ENCODE measurements around the gene CD27. TPM values are rescaled to one million over a fixed set of nuclear protein-coding genes. Genes with fewer than 3 reads are reported as not detected.

CD27 gene
- total and polyA plus RNA-seq, 9 donors: 0.34 to 0.87 (median 0.55) TPM; not detected in 2

GRCh38 chr12:6437586-6437985, 7.2 kb upstream of the CD27 start:
- intact Hi-C loops (cut with DNase I): no loop called here
- 74 to 89% (median 87%) methylated on average over 3 of the region's 3 CpGs for WGBS, 3 donors
- no peaks in the 10 kb centered on the region for H3K27me3 ChIP-seq
- peak in 1 of 5 donors; percentile 2 for DNase-seq
- no peak overlapping the region for H3K4me3 ChIP-seq
- H3K9me3 ChIP-seq: no peaks in the 10 kb centered on the region
- no peak overlapping the region for H3K27ac ChIP-seq
- no peaks in the 10 kb centered on the region for H3K4me1 ChIP-seq (ENCODE audit: insufficient read depth)
- TF ChIP-seq CTCF (IDR thresholded peaks at IDR 0.05): no peak
- no peak for TF ChIP-seq POLR2A (IDR thresholded peaks at IDR 0.05)
- TF ChIP-seq EP300 (IDR thresholded peaks at IDR 0.05): no peak
- no peaks in the 10 kb centered on the region for H3K36me3 ChIP-seq

- 87 to 88% (median 88%) methylated on average over 12 of the region's 12 CpGs for WGBS, 3 donors
- Histone ChIP-seq H3K27ac (no peak overlapping the region), H3K4me1 (ENCODE audit: insufficient read depth) (no peaks in the 10 kb centered on the region), H3K27me3 (no peaks in the 10 kb centered on the region), H3K9me3 (no peaks in the 10 kb centered on the region), H3K4me3 (no peak overlapping the region), H3K36me3 (no peaks in the 10 kb centered on the region)
- no peak for TF ChIP-seq CTCF (IDR thresholded peaks at IDR 0.05)
- no peak for TF ChIP-seq EP300 (IDR thresholded peaks at IDR 0.05)
- TF ChIP-seq POLR2A (IDR thresholded peaks at IDR 0.05): no peak
- intact Hi-C loops (cut with DNase I): no loop called here
- DNase-seq: peak in 2 of 5 donors; percentile 9 to 15
These were observed 6.4 kb upstream of the CD27 start for GRCh38 chr12:6438345-6438744.

GRCh38 chr12:6440391-6440790, 4.4 kb upstream of the CD27 start:
- 43 to 50% (median 48%) methylated on average over 1 of the region's 1 CpG for WGBS, 3 donors
- no peak for DNase-seq
- H3K27me3 ChIP-seq: no peaks in the 10 kb centered on the region
- H3K27ac ChIP-seq: no peak overlapping the region
- no peaks in the 10 kb centered on the region for H3K4me1 ChIP-seq (ENCODE audit: insufficient read depth)
- H3K4me3 ChIP-seq: no peak overlapping the region
- intact Hi-C loops (cut with DNase I): no loop called here
- TF ChIP-seq POLR2A (IDR thresholded peaks at IDR 0.05) (no peak), CTCF (IDR thresholded peaks at IDR 0.05) (no peak), EP300 (IDR thresholded peaks at IDR 0.05) (no peak)
- no peaks in the 10 kb centered on the region for H3K9me3 ChIP-seq
- H3K36me3 ChIP-seq: no peaks in the 10 kb centered on the region

GRCh38 chr12:6442836-6443235, 1.9 kb upstream of the CD27 start:
- WGBS, 3 donors: 78 to 81% (median 80%) methylated on average over 9 of the region's 9 CpGs
- Histone ChIP-seq H3K9me3 (no peaks in the 10 kb centered on the region), H3K4me3 (no peak overlapping the region), H3K27ac (no peak overlapping the region), H3K4me1 (ENCODE audit: insufficient read depth) (no peaks in the 10 kb centered on the region), H3K27me3 (no peaks in the 10 kb centered on the region), H3K36me3 (no peaks in the 10 kb centered on the region)
- TF ChIP-seq CTCF (IDR thresholded peaks at IDR 0.05) (no peak), POLR2A (IDR thresholded peaks at IDR 0.05) (no peak), EP300 (IDR thresholded peaks at IDR 0.05) (no peak)
- intact Hi-C loops (cut with DNase I): no loop called here
- peak in 1 of 5 donors; percentile 3 for DNase-seq
